NCI-H2081 (cell line): ENCODE data around the gene KXD1.

ENCODE experiments used
- DNase-seq, 2 experiments: peaks; one replicate each; lab custom pipeline; 2025; lab: John Stamatoyannopoulos, UW

Gene KXD1

DNA sequence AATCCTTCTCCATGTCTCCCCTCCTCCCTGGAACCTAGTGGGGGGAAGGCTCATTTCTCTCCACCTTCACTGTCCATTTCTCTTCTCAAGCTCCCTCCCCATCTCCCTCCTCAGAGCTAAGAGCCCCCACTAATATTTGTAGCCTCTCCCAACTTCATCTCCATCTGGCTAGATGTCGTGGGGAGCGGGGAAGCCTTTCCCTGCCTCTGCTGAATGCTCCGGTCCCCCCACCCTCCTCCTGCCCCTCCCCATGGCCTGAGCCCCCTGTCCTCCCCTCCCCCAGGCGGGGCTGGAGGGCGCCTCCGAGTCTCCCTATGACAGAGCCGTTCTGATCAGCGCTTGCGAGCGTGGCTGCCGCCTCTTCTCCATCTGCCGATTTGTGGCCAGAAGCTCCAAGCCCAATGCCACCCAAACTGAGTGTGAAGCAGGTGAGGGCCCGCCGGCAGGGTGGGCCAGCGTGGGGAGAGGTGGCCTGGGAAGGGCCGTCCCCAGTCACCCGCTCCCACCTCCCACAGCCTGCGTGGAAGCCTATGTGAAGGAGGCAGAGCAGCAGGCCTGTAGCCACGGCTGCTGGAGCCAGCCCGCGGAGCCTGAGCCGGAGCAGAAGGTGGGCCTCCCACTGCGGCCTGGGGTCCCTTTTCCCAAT is 56.0 kb downstream of the KXD1 start:
- no peak for DNase-seq

DNA sequence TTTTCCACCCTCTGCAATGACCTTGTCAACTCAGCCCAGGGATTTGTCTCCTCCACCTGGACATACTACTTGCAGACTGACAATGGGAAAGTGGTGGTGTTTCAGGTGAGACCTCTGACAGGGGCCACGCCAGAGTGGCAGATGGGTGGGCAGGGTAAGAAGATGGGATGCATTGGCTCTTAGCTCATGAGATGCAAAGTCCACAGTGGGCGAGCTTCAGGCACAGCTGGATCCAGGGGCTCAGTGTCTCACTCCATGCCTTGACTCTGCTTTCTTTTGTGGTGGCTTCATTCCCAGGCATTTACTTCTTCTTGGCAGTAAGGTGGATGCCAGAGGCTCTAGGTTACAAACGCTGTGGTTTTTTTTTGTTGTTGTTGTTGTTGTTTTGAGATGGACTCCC is 58.4 kb downstream of the KXD1 start:
- no peak for DNase-seq

DNA sequence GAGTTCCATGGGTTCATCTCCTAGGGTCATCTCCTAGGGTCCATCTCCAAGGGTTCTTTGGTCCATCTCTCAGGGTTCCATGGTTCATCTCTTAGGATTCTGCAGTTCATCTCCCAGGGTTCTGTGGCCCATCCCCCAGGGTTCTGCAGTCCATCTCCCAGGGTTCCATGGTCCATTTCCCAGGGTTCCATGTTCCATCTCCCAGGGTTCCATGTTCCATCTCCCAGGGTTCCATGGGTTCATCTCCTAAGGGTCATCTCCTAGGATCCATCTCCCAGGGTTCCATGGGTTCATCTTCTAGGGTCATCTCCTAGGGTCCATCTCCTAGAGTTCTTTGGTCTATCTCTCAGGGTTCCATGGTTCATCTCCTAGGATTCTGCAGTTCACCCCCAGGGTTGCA is 59.9 kb downstream of the KXD1 start:
- DNase-seq = no peak

DNA sequence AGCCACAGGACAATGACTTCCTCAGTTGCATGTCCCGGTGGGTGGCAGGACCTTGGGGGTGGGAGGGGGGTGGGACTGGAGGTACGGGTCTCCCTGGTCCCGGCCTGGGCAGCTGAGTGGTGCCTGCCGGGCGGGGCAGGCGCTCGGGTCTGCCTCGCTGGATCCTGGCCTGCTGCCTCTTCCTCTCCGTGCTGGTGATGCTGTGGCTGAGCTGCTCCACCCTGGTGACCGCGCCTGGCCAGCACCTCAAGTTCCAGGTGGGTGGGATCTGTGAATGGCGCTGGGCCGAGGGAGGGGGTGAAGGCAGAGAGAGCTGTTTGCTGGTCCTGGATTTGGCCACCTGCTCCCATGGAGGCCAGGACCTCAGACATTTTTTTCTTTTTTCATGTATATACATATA is 60.6 kb downstream of the KXD1 start:
- DNase-seq = no peak
